NCI-H345 (cell line): Measurements from ENCODE around the gene MRGPRD.

ENCODE experiments used
- DNase-seq: peaks from one replicate; lab custom pipeline; 2025; lab: John Stamatoyannopoulos, UW

The MRGPRD gene

GRCh38 chr11:68980776-68981065 is at the start of gene MRGPRD:
Gene MRGPRD (minus strand): TSS chr11:68980986. CDS start chr11:68980986, 0 bp downstream.
- no peak for DNase-seq

GRCh38 chr11:69030301-69030700 is 49.5 kb upstream of the MRGPRD start:
- no peak for DNase-seq

GRCh38 chr11:69027704-69028372 is 47.1 kb upstream of the MRGPRD start:
- DNase-seq, result no peak

- no peak for DNase-seq
Observed at GRCh38 chr11:69024509-69024908, 43.7 kb upstream of the MRGPRD start.

- DNase-seq, result no peak
Observed at GRCh38 chr11:69022260-69022659, 41.5 kb upstream of the MRGPRD start.

GRCh38 chr11:69018924-69019323 is 38.1 kb upstream of the MRGPRD start:
- no peak for DNase-seq

- no peak for DNase-seq
Observed at GRCh38 chr11:69017951-69018350, 37.2 kb upstream of the MRGPRD start.

GRCh38 chr11:69014898-69015549 is 34.2 kb upstream of the MRGPRD start:
- no peak for DNase-seq

GRCh38 chr11:69014084-69014851 is 33.5 kb upstream of the MRGPRD start:
- no peak for DNase-seq

GRCh38 chr11:69013009-69013951 is 32.5 kb upstream of the MRGPRD start, which contains the start of gene MRGPRF:
Gene MRGPRF (minus strand): TSS chr11:69013246. CDS start chr11:69009901, 3,345 bp downstream.
- no peak for DNase-seq

- DNase-seq, result no peak
Observed at GRCh38 chr11:69012092-69013008, 31.6 kb upstream of the MRGPRD start.

- DNase-seq, result no peak
Observed at GRCh38 chr11:69011624-69012091, 30.9 kb upstream of the MRGPRD start.

GRCh38 chr11:69010964-69011623 is 30.3 kb upstream of the MRGPRD start:
- no peak for DNase-seq

GRCh38 chr11:69010361-69010891 is 29.6 kb upstream of the MRGPRD start:
- no peak for DNase-seq

- no peak for DNase-seq
Observed at GRCh38 chr11:69009441-69010211, 28.8 kb upstream of the MRGPRD start.

- DNase-seq, result no peak
Observed at GRCh38 chr11:69008737-69009440, 28.1 kb upstream of the MRGPRD start.

- peak; percentile 90 for DNase-seq
Observed at GRCh38 chr11:69007975-69008381, 27.2 kb upstream of the MRGPRD start.

GRCh38 chr11:69006816-69007215 is 26.0 kb upstream of the MRGPRD start:
- no peak for DNase-seq
